ENCODE data around the gene LEFTY2.

DNA sequence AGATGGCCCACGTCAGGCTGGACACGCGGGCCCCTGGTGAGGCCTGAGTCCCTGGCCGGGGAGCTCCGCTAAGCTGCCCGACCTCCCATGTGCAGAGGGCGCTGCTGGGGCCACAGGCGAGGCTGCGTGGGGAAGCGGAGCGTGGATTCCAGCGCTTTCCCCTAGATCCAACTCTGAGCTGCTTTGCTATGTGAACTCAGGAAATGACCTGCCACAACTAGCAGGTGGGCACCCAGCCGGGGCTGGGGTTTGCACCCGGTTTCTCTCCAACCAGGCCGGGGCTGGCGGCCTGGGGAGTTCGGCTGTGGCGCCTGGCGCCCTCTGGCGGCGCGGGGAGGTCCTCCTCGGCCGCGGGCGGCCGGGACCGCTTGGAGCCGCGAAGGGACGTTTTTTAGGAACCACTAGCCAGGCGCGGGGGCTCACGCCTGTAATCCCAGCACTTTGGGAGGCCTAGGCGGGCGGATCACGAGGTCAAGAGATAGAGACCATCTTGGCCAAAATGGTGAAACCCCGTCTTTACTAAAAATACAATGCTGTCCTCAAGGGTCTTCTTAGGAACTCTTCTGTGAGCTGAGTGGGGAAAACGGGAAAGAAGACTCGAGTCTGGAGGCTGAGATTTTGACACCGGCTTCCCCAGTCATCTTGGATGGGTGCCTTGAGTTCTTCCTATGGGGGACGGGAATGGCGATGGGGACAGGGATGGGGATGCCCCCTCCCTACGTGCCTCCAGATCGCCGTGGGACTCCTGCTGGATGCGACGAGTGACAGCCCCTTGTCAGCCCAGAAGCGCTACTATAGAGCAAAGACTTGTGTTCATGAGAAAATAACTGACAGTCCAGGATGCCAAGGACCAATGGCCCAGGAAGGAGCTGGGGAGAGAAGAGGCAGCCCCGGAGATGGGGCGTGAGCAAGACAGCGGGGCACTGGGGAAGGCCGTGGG is 29.6 kb downstream of the LEFTY2 start:
- TF ChIP-seq CTCF (IDR thresholded peaks at IDR 0.05; ENCODE audit: low read length) (peak; percentile 89), EZH2 (optimal IDR thresholded peaks at IDR 0.05; ENCODE audit: low read depth, low read length) (no peak)

Data from MM.1S (cell line).